PC-9 (cell line): ENCODE data around the gene CACNA1G. TPM values are rescaled to one million over a fixed set of nuclear protein-coding genes. Genes with fewer than 3 reads are reported as not detected.

ENCODE experiments used
- Bru-seq: library from RNA; stranded (reverse); fragments of 400-500 nt; gene quantifications from one replicate; lab custom pipeline; 2021; lab: Mats Ljungman, UMichigan
- BruChase-seq, 2 experiments: library from RNA; stranded (reverse); fragments of 400-500 nt; gene quantifications; one replicate each; lab custom pipeline; 2021; lab: Mats Ljungman, UMichigan
- BruUV-seq: library from RNA; stranded (reverse); fragments of 400-500 nt; replicated peaks from 2 replicates; lab custom pipeline; 2021; lab: Mats Ljungman, UMichigan
- CTCF ChIA-PET: fragments of 300-600 bp; sonication (Branson Sonifier 250); formaldehyde crosslinking; loops from one replicate; lab custom pipeline; 2022; ENCODE audit warnings: antibody characterized with exemption; lab: Charles Lee
- POLR2A ChIA-PET: fragments of 300-600 bp; sonication (Branson Sonifier 250); formaldehyde crosslinking; loops from one replicate; lab custom pipeline; 2022; ENCODE audit warnings: antibody characterized with exemption; ENCODE audit not compliant: unreplicated experiment; lab: Charles Lee
- DNase-seq, 2 experiments: peaks; one replicate each; pipeline versions ENCODE4 v3.0.0 to v3.0.0-alpha.2; 2015 to 2022; ENCODE audit warnings: mixed read lengths in 1 of 2
- H2AFZ ChIP-seq: fragments of 200-600 bp; sonication (generic); 2 replicates; pipeline ENCODE4 v1.8.1; 2017; ENCODE audit warnings: antibody characterized with exemption
- H3F3A ChIP-seq: fragments of 200-600 bp; sonication (generic); 2 replicates; pipeline ENCODE4 v1.8.1; 2017; ENCODE audit warnings: antibody characterized with exemption, mild to moderate bottlenecking, low read depth; ENCODE audit not compliant: insufficient read depth
- H3K27ac ChIP-seq: fragments of 200-600 bp; sonication (generic); 2 replicates; pipeline ENCODE4 v1.6.1; 2016; ENCODE audit warnings: mixed run types
- H3K27me3 ChIP-seq: fragments of 200-600 bp; sonication (generic); 2 replicates; pipeline ENCODE4 v1.6.1; 2016; ENCODE audit warnings: low read depth, mixed run types; ENCODE audit not compliant: insufficient read depth
- H3K36me3 ChIP-seq: fragments of 200-600 bp; sonication (generic); 2 replicates; pipeline ENCODE4 v1.6.1; 2016; ENCODE audit warnings: low read depth, mixed run types
- H3K4me1 ChIP-seq: fragments of 200-600 bp; sonication (generic); replicated peaks from 2 replicates; pipeline ENCODE4 v1.6.1; 2016; ENCODE audit warnings: mixed run types; ENCODE audit not compliant: insufficient read depth
- H3K4me2 ChIP-seq: fragments of 200-600 bp; sonication (generic); 2 replicates; pipeline ENCODE4 v1.6.1; 2017; ENCODE audit warnings: mixed run types
- H3K4me3 ChIP-seq: fragments of 200-600 bp; sonication (generic); 2 replicates; pipeline ENCODE4 v1.6.1; 2016; ENCODE audit warnings: mixed run types
- H3K79me2 ChIP-seq: fragments of 200-600 bp; sonication (generic); 2 replicates; pipeline ENCODE4 v1.6.1; 2017; ENCODE audit warnings: low read depth, mixed run types
- H3K9me2 ChIP-seq: fragments of 200-600 bp; sonication (generic); 2 replicates; pipeline ENCODE4 v1.8.1; 2017; ENCODE audit warnings: mild to moderate bottlenecking; ENCODE audit not compliant: insufficient read depth
- H3K9me3 ChIP-seq: fragments of 200-600 bp; sonication (generic); 2 replicates; pipeline ENCODE4 v1.8.1; 2016; ENCODE audit warnings: low read depth; ENCODE audit not compliant: insufficient read depth
- H4K20me1 ChIP-seq: fragments of 200-600 bp; sonication (generic); 2 replicates; pipeline ENCODE4 v1.8.1; 2017; ENCODE audit not compliant: insufficient read depth
- CTCF ChIP-seq: fragments of 200-600 bp; sonication (generic); conservative IDR thresholded peaks from 2 replicates; pipeline ENCODE4 v1.6.1; 2017; ENCODE audit warnings: mixed run types, antibody characterized with exemption, mild to moderate bottlenecking, moderate library complexity
- EZH2 ChIP-seq: fragments of 200-600 bp; sonication (generic); IDR thresholded peaks from 2 replicates; pipeline ENCODE4 v1.8.0; 2017; ENCODE audit warnings: antibody characterized with exemption, low read depth
- intact Hi-C: fragments of 100-400 bp; cut with micrococcal nuclease; formaldehyde crosslinking; loops from one replicate; pipeline ENCODE4 v1.10.0; 2022; ENCODE audit not compliant: unreplicated experiment
- long read RNA-seq: library from polyadenylated mRNA; stranded (forward); transcript quantifications from one replicate; pipeline ENCODE4 v2.0.0, GENCODE V29; 2022
- total RNA-seq: library from RNA; stranded (reverse); gene quantifications from 2 replicates; pipeline ENCODE4 v1.2.3, GENCODE V29; 2021

CACNA1G gene
- 0.28 and 0.46 TPM in 2 replicates for total RNA-seq
- Bru-seq, nascent RNA, result percentile 8 among the genes with signal in this experiment
- BruChase-seq, experiment 1, labeled RNA remaining after a 2-hour chase, result percentile 13 among the genes with signal in this experiment
- BruChase-seq, experiment 2, labeled RNA remaining after a 6-hour chase, result percentile 12 among the genes with signal in this experiment
- long read RNA-seq, result 0 reads

- CTCF ChIA-PET, result interaction anchor here (0.6 to 0.9 kb wide), 2 partner anchors 66 to 71 kb away, joined by 4 to 11 read pairs; no protein-coding TSS in a partner anchor
- Histone ChIP-seq H3K4me3 (peak within 1 kb of the TSS; percentile 44), H3K9me3 (no peaks in the 10 kb centered on the region), H3F3A (peaks cover 28% of the 10 kb centered on the region; the same call in 1 of the 2 replicates), H3K4me1 (peaks cover 7% of the 10 kb centered on the region), H3K27ac (no peak within 1 kb of the TSS), H3K79me2 (no peaks in the 10 kb centered on the region), H2AFZ (no peak within 1 kb of the TSS; the same call in 1 of the 2 replicates), H3K4me2 (peak within 1 kb of the TSS; percentile 67), H4K20me1 (no peaks in the 10 kb centered on the region), H3K36me3 (no peaks in the 10 kb centered on the region), H3K27me3 (peaks cover 21% of the 10 kb centered on the region), H3K9me2 (no peaks in the 10 kb centered on the region)
- peak; percentile 63 to 87 for DNase-seq
- BruUV-seq, result no TSS peak
- no peak for TF ChIP-seq EZH2
- POLR2A ChIA-PET, result interaction anchor here (0.7 kb wide), 1 partner anchor 11 kb away, joined by 3 read pairs; no protein-coding TSS in a partner anchor
- intact Hi-C loops, result no loop called here
Observed at GRCh38 chr17:50560185-50560824, at the start of gene CACNA1G. CACNA1G (plus strand) TSS chr17:50560715; CDS start chr17:50561460, 745 bp downstream.

GRCh38 chr17:50511058-50511457 is 49.5 kb upstream of the CACNA1G start:
- H3K4me3 ChIP-seq, result peak overlapping the region; percentile 18; the same call in 1 of the 2 replicates
- no TSS peak for BruUV-seq
- intact Hi-C loops, result loop anchor here (2.0 kb wide), 1 partner anchor 22 kb away; the partner anchor contains the start of gene EPN3
- H4K20me1 ChIP-seq, result no peaks in the 10 kb centered on the region
- peaks cover 27% of the 10 kb centered on the region for H3K4me1 ChIP-seq
- TF ChIP-seq CTCF, result no peak
- no peak for TF ChIP-seq EZH2
- H3K36me3 ChIP-seq, result no peaks in the 10 kb centered on the region
- H2AFZ ChIP-seq, result no peak overlapping the region
- no peaks in the 10 kb centered on the region for H3K27me3 ChIP-seq
- no peaks in the 10 kb centered on the region for H3K79me2 ChIP-seq
- peak overlapping the region; percentile 55 for H3K27ac ChIP-seq
- peak overlapping the region; percentile 68 for H3K4me2 ChIP-seq
- DNase-seq, result peak; percentile 42 to 86
- H3K9me2 ChIP-seq, result no peaks in the 10 kb centered on the region
- CTCF ChIA-PET, result no interaction called here
- H3F3A ChIP-seq, result peaks cover 26% of the 10 kb centered on the region
- POLR2A ChIA-PET, result interaction anchor here (0.7 kb wide), 1 partner anchor 447 kb away, joined by 11 read pairs; no protein-coding TSS in a partner anchor
- no peaks in the 10 kb centered on the region for H3K9me3 ChIP-seq

GRCh38 chr17:50513495-50513894 is 47.0 kb upstream of the CACNA1G start:
- H3K4me2 ChIP-seq, result no peak overlapping the region
- H3K9me3 ChIP-seq, result no peaks in the 10 kb centered on the region
- no TSS peak for BruUV-seq
- no peaks in the 10 kb centered on the region for H3K27me3 ChIP-seq
- no peaks in the 10 kb centered on the region for H3K9me2 ChIP-seq
- no peaks in the 10 kb centered on the region for H3K36me3 ChIP-seq
- TF ChIP-seq CTCF, result no peak
- TF ChIP-seq EZH2, result no peak
- H3K4me1 ChIP-seq, result peaks cover 27% of the 10 kb centered on the region
- no peaks in the 10 kb centered on the region for H3K79me2 ChIP-seq
- intact Hi-C loops, result no loop called here
- no peaks in the 10 kb centered on the region for H4K20me1 ChIP-seq
- H3F3A ChIP-seq, result peaks cover 26% of the 10 kb centered on the region
- ChIA-PET POLR2A (no interaction called here), CTCF (no interaction called here)
- no peak for DNase-seq
- H3K27ac ChIP-seq, result no peak overlapping the region
- no peak overlapping the region for H3K4me3 ChIP-seq
- H2AFZ ChIP-seq, result no peak overlapping the region
